HG03469 (cell line): ENCODE results near the gene INS.

Source experiments
- ATAC-seq: cut with Tn5 transposase; IDR thresholded peaks from one replicate; pipeline ENCODE4 v1.9.1; 2021; ENCODE audit warnings: mild to moderate bottlenecking, moderate library complexity, moderate number of reproducible peaks; ENCODE audit not compliant: unreplicated experiment

Gene INS

DNA sequence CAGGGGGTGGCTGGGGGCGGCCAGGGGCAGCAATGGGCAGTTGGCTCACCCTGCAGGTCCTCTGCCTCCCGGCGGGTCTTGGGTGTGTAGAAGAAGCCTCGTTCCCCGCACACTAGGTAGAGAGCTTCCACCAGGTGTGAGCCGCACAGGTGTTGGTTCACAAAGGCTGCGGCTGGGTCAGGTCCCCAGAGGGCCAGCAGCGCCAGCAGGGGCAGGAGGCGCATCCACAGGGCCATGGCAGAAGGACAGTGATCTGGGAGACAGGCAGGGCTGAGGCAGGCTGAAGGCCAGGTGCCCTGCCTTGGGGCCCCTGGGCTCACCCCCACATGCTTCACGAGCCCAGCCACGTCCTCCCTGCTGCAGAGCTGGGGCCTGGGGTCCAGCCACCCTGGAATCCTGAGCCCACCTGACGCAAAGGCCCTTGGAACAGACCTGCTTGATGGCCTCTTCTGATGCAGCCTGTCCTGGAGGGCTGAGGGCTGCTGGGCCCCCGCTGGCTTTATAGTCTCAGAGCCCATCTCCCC lies at the start of gene INS:
INS (minus strand) TSS at position 474 of the 524 bp plus-strand sequence; CDS start at position 236, 238 bp downstream.
- ATAC-seq: no peak

DNA sequence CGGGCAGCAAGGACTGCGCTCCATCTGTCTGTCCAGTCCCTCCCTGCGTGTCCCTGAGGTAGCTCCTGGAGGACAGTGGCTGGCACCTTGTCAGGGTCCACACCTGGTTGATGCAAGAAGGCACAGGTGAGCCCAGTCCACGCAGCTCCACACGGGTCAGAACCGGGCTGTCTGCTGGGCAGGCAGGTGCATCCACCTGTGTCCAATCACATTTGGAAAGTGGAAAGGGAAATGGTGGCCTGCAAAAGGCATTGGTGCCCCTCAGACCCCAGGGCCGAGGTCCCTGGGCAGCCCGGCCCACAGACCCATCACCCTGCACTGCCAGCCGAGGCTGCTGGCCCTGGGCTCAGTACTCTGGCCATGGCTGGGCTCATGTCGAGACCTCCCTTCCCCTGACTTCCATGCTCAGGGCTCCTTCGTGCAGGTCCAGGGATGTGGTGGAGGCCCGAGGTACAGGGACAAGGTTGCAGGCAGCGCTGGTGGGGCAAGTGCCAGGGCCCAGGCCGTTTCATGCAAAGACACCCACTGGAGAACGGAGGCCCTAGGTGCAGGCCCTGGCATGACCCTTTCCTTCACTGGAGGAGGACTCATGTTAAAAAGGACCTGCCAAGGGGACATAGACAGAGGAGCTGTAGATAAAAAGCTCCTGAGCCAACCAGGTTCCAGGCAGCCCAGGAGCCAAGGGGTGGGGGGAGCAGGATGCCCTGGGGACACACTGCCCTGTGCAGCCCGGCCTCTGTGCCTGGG lies 49.5 kb upstream of the INS start:
- ATAC-seq: no peak

DNA sequence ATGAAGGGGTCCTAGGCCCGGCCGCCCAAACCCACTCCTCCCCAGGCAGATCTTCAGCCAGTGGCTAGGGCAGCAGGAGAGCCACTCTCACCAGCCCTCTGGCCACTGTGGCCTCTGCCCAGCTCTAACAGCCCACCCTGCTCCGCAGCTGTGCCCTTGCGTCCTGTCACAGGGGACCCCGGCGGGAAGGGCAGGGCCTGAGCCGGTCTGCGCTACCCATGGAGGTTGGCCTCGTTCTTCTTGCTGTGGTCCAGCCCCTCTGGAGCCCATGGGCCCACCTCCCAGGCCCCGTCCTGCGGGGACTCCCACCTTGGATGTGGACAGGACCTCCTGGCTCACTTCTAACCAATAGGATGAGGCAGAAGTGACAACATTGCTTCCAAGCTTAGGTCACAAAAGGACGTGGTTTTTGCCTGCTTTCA lies 48.9 kb upstream of the INS start:
- no peak for ATAC-seq

DNA sequence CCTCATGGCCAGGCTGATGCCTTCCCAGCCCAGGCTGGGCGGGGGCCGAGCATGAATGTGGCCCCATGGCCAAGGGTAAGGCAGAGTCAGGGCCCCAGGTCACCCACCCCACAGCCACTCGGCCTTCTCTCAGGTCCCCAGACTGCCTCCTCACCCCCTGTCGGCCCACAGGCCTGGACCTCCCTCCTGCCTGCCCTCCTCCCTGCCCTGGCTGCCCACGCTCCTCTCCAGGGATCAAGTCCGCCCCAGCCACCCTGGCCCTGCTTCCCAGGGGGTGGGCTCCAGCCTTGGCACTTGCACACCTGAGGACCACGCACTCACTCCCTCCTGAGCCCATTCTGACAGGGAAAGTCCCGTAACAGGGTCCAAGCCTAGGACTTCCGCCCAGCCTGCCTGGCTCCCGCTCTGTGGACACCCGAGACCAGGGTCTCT lies 48.4 kb upstream of the INS start:
- ATAC-seq: no peak

DNA sequence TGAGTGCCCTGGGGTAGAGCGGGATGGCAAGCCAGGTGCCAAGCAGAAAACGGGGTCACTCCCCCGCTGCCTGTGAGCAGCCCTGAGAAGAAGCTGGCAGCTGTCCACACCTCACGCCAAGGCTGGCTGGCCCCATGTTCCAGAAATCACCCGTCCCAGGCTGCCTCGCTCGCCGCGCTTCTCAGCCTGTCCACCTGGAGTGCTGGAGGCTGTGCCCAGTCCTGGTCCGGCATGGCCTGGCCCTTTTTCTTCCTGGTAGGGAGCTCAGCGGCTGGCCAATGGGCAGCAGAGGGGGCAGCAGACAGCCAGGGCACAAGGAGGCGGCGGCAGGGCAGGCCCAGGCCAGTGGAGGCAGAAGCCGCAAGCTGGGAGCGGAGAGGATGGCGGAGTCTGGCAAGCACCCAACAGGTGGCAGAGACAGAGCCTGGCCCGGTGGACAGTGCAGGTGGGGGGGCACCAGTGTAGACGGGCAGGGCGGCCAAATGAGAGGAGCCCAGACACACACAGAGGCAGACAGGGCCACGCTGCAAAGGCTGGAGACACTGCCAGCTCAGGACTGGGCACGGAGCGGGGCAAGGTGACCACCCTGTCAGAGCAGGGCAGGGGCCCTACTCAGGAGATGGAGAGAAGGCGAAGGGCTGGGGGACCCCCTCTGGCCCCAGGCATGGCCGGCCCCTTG lies 47.8 kb upstream of the INS start:
- ATAC-seq: no peak

DNA sequence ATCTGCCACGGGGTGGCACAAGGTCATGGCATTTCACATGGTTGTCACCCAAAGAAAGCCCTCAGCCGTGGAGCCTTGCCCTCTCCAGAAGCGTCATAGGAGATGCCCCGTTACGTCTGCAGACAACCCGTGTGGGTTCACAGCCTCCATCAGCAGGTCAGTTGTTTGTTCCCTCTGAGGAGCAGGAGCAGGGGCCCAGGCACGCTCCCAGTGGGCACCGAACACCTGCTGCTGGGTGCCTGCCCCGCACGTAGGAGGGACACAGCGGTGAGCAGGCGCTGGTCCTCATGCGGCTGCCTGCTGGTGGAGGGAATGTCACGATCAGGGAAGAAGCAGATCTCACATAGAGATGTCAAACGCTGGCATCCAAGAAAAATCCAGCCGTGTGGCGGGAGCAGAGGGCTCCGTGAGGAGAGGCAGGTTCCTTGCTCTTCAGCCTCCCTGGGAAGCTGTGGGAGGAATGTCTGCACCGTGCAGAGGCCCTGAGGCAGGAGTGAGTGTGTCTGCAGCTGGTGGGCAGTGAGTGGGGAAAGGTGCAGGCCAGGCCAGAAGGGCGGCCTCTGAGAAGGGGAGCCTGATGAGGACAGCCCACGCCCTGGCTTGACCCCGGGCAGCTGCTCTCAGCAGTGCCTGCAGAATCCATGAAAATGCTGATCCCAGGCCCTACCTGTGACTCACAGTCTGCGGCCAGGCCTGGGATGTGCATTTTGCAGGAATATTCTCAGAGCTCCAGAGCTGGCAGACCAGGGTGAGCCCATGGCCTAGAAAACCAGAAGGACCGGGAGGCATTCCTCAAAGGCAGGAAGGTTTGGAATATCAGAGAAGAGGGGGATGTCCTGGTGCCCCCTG lies 47.0 kb upstream of the INS start:
- no peak for ATAC-seq

DNA sequence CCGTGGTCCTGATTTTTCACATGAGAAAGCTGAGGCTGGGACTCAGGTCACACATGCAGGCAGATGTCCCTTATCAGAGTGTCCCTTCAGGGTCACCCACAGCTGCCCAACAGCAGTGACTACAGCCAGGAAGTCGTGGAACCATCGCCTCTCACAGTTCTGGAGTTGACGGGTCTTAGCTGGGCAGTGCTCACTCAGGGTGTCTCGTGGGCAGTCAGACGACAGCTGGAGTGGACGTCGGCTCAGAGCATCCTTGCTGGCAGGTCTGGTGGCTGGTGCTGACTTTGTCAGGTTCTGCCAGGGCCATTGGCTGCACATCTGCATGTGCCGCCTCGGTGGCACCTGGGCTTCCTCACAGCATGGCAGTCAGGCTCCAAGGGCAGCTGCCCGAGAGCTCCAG lies 46.2 kb upstream of the INS start:
- no peak for ATAC-seq

DNA sequence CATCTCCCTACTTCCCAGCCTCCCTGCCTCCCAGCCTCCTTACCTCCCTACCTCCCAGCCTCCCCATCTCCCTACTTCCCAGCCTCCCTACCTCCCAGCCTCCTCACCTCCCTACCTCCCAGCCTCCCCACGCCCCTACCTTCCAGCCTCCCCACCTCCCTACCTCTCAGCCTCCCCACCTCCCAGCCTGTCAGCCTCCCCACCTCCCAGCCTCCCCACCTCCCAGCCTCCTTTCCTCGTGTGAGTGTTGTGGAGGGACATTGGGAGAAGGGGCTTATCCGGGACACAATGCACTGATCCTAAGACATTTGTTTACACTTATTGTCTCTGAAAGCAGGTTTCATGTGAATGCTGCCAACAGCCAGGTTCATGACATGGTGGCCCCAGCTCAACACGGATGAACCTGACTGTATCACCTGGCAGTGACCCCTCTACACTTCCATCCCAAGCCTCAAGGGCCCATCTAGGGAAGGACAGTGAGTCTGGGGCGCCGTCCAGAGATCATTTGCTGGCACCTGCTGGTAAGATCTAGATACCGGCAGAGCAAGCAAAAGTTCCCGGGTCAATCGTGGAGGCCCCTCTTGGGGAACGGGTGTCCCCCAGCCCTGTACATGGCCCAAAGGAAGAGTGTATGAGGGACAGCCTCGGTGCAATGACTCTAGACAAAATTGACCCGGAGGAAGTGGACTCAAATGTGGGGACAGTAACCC lies 45.1 kb upstream of the INS start:
- no peak for ATAC-seq

DNA sequence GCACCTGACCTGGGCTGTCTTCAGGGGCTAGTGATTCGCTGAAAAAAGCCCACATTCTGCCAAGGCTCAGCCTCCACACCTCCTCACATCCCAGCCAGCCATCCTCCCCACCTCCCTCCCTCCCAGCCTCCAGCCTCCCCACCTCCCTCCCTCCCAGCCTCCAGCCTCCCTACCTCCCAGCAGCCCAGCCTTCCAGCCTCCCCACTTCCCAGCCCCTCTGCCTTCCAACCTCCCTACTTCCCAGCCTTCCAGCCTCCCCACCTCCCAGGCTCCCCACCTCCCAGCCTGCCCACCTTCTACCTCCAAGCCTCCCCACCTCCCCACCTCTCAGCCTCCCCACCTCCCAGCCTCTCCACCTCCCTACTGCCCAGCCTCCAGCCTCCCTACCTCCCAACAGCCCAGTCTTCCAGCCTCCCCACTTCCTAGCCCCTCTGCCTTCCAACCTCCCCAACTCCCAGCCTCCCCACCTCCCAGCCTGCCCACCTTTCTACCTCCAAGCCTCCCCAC lies 44.3 kb upstream of the INS start:
- ATAC-seq: no peak

DNA sequence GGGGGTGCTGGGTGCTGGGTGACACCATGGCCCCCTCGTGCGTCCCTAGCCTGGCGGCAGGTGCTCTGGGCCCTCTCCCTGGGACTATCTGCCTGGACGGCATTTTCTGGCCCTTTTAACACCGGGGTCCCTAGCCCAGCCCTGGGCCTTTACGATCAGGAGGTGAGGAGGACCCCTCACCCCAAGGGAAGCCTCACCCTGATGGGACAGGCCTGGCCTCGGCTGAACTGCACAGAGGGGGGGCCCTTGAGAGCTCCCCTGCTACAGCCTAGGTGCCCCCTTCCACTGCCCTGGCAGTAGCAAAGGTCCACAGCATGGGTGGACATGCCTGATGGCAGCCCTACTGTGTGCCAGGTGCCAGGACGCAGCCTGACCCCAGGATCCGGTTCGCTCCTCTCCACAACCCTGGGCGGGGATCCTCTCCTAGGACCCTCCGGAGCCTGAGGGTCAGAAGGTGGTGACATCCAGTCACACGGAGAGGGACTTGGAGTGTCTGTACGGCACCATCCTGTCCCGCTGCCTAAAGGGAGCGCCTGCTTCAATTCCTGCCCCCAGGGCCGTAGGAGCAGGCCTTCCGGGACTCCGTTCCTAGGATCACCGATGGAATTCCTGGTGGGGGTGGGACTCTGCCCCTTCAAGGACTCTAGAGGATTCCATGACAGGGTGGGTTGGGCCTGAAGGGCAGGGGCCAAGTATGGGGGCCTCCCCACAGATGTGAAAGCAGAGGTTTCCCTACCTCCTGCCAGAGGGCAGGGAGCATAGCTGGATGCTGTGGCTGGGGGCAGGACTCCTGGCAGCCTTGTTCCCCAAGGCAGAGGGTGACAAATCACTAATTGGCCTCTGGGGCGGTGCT lies 43.6 kb upstream of the INS start:
- no peak for ATAC-seq

DNA sequence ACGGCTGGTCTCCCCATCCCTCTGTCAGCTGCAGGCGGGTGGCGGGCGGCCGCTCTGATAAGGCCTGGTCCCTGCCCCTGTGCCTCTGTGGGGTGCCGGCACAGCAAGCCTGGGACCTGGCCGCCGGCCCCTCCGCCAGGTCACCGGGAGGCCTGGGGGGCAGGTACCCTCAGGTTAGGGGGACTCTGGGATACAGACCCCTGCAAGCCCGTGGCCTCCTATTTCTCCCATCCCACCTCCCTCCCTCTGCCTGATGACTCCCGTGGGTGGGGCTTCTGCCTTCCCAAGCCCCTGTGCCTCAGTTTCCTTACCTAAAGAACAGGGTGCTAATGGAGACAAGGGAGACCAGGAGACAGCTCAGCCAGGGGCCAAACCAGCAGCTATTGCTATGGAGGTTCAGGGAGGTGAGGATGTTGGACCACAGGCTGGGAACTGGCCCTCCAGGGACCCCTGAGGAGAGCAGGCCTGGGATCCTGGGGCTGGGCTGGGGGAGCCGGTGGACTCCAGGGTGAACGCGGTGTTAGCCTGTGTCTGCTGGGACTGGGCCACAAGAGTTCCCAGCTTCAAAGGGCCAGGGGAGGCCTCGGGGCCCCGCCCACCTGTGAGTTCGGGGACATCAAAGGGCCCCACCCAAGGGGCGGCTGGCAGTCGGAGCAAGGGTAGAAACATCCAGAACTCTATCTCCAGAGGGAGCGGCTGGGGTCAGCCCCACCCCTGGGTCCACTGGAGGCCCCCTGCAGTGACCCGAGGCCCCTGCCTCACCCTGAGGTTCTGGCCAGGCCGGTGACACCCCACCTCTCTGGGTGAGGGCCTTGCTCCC lies 42.6 kb upstream of the INS start:
- ATAC-seq: no peak

DNA sequence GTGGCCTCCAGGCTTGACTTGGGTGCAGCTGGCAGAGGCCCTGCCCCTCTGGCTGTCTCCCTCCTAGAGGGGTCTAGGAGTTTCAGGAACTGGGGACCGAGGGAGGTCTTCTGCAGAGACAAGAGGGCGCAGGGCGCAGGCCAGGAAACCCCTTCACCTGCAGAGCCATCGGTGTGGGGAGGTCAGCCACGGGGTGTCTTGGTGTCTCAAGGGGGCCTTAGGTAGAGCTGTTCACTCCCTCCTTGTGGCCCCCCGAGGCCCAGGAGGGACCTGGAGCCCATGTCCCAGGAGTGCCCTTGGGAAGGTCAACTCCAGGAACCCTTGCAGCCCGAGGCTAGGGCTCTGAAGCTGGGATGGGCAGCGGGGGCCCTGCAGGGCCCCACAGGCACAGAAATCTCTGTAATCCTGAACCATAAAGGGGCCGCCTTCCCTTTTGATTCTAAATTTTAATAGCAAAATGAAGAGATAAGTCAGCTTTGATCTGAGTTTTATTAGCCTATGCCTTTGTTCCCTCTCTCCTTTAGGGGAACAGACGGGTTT lies 42.0 kb upstream of the INS start:
- no peak for ATAC-seq

DNA sequence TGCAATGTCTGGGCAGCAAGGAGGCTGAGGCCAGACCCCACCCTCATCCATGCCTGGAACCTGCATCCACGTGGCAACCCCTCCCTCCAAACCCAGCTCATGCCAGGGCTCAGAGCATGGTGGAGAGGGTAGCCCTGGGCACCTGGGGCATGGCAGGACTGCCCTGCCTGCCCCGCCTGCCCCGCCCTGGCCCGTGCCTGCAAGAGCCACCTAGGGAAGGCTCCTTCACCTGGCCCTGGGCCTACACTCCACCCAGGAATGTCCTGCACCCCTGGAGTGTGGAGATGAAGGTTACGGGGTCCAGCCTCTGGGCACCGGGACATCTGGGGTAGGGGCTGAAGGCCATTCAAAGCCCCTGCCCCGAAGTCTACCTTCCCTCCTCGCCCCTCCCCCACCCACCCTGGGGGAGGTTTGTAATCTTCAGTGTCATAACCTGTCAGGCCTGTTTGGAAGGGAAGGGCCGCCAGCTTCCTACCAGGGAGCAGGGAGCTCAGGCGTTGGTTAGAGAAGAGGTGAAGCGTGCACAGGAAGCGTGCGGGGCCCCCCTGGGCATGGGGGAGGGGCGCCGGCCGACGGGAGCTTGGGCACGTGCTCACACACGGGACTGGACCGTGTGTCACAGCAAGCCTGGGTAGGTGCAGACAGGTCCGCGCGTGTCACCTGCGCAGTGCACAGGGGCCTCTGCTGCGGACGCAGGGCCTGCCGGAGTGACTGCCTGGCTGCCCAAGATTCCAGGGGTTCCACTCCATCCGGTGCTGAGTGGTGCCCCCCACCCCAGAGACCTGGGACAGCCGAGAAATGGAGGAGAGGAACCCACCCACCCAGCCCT lies 41.3 kb upstream of the INS start:
- ATAC-seq: no peak

DNA sequence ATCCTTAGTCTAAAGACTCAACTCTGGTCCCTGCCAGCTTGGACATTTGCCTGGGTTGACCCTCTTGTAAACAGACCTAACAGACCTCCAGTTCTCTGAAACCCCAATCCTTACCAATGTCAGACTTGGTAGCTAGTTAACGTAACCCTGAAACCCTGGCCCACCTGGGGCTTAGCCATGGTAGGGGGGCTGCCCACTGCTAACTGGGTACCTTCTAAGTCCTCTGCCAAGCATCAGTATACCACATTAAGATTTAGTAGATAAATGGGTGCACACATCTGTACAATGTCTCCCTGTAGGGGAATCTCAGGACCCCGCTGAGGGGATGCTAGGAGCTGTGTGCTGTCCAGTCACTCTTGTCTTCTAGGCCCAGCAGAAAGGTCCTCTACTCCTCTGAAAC lies 40.5 kb upstream of the INS start:
- ATAC-seq: no peak

DNA sequence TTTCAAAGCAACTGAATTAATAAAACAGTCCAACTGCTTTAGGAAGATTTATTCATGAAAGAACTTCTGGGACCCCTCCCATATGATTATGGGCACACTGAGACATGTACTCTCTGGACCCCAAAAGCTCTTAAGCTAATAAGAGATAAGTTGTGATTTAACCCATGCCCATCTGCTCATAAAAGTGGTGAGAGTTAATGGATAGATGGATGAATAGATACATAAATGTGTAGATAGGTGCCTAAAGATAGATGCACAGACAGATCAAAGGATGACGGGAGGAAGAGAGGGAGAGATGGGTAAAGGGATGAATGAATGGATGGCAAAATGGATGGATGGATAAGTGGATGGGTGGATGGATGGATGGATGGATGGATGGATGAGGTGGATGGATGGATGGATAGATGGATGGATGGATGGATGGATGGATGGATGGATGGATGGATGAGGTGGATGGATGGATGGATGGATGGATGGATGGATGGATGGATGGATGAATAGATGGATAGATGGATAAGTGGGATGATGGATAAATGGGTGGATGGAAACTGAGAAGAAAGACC lies 40.0 kb upstream of the INS start:
- ATAC-seq: no peak

DNA sequence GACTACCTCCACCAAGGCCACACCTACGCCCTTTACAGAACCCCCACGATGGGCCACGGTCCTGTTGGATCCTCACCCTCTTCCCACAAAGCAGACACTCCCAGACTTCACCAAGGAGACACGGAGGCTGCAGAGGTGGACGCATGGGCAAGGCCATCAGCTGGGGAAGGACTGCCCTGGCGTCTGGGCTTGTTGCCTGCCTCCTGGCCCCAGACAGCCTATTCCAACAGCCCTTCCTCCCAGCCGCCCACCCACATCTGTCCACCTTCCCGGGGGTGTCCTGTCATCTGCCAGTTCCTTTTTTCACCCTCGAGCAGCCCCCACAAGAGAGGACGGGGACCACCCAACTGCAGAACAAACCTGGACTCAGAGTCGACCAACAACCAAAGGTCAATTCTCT lies 39.5 kb upstream of the INS start:
- ATAC-seq: no peak
